Nephron progenitor cell (in vitro differentiated cells): Measurements from ENCODE around the gene GLRX5.

ENCODE experiments used
- DNase-seq: peaks from one replicate; pipeline ENCODE4 v3.0.0; 2021
- H3K27ac Mint-ChIP-seq: 2 replicates; pipeline ENCODE4 v1.8.0; 2021; ENCODE audit warnings: mild to moderate bottlenecking, moderate library complexity, mixed read lengths
- H3K27me3 Mint-ChIP-seq: 2 replicates; pipeline ENCODE4 v1.8.0; 2021; ENCODE audit warnings: mild to moderate bottlenecking, low read depth, mixed read lengths; ENCODE audit not compliant: poor library complexity
- H3K36me3 Mint-ChIP-seq: 2 replicates; pipeline ENCODE4 v1.8.0; 2021; ENCODE audit warnings: low read depth, mixed read lengths
- H3K4me1 Mint-ChIP-seq: 2 replicates; pipeline ENCODE4 v1.8.0; 2021; ENCODE audit warnings: mixed read lengths
- H3K4me3 Mint-ChIP-seq: 2 replicates; pipeline ENCODE4 v1.8.0; 2021; ENCODE audit warnings: mild to moderate bottlenecking, moderate library complexity, mixed read lengths
- H3K9me3 Mint-ChIP-seq: 2 replicates; pipeline ENCODE4 v1.8.0; 2021; ENCODE audit warnings: mild to moderate bottlenecking, moderate library complexity, mixed read lengths
- TF ChIP-seq, protein P1 (sequence below): fragments of 200-600 bp; sonication (generic); IDR thresholded peaks from 2 replicates; pipeline ENCODE4 v1.5.0; 2021; ENCODE audit warnings: antibody characterized with exemption

GLRX5 gene

DNA sequence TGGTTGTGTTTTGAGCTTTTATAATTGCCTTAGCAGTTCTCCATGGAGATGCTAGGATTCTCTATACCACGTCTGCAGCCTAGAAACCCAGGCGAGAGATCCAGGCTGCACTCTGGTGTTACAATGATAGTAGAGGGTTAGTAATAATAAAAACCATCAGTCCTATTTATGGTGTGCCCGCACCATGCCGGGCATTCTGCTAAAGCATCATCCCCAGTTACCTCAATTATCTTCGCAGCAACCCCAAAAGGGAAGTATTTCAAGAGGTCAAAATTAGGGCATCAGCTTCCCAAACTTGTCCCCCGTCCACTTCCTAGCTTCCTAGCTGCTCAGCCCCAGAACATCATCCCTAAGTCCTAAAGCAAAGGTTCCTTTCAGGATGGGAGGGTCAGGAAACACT is 21.6 kb upstream of the GLRX5 start:
- no peaks in the 10 kb centered on the region for H3K9me3 Mint-ChIP-seq
- H3K27me3 Mint-ChIP-seq, result peaks cover 57% of the 10 kb centered on the region
- H3K36me3 Mint-ChIP-seq, result no peaks in the 10 kb centered on the region
- TF ChIP-seq, protein P1, sequence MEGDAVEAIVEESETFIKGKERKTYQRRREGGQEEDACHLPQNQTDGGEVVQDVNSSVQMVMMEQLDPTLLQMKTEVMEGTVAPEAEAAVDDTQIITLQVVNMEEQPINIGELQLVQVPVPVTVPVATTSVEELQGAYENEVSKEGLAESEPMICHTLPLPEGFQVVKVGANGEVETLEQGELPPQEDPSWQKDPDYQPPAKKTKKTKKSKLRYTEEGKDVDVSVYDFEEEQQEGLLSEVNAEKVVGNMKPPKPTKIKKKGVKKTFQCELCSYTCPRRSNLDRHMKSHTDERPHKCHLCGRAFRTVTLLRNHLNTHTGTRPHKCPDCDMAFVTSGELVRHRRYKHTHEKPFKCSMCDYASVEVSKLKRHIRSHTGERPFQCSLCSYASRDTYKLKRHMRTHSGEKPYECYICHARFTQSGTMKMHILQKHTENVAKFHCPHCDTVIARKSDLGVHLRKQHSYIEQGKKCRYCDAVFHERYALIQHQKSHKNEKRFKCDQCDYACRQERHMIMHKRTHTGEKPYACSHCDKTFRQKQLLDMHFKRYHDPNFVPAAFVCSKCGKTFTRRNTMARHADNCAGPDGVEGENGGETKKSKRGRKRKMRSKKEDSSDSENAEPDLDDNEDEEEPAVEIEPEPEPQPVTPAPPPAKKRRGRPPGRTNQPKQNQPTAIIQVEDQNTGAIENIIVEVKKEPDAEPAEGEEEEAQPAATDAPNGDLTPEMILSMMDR, result no peak
- H3K4me1 Mint-ChIP-seq, result peaks cover 21% of the 10 kb centered on the region
- H3K4me3 Mint-ChIP-seq, result no peak overlapping the region
- no peak overlapping the region for H3K27ac Mint-ChIP-seq
- DNase-seq, result no peak

DNA sequence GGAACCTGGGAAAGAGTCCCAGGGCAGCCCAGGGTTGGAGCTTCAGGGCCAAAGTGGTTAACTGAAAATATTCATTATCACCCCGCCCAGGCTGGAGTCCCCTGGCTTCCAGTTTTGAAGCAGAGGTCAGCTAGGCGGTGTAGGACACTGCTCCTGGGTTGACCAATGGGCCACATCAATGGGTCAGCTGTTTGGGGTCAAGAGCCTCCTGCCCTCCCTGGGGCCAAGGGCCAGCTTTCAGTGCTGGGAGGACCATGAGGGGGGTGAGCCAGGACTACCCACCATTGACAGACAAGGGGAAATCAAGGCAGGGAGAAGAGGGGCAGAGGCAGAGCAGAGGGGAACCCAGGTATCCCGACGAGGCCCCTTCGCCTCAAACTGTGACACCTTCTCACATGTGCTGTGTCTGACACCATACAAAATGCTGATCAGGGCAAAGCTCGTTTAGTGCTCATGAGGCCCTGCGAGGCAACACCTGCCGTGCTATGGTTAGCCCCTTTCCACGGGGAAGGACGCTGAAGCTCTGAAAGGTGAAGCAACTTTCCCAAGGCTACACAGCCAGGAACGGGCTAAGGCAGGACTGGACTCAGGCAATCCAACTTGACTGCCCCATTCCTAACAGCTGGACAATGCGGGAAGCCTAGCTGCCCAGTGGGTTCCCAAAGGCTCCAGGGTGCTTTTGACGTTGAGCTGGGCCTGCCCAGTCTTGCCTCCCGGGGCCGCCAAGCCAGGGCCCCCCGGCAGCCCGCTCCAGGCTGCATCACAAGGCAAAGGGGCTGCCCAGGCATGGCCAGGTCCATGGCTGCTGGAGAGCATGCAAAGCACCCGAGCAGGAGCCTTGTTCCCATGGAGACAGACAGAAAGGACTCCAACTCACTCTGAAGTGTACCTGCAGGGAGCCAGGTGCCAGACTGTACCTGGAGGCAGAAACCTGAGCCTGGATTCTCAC is 20.4 kb upstream of the GLRX5 start:
- Mint-ChIP-seq H3K27ac (no peak overlapping the region), H3K36me3 (no peaks in the 10 kb centered on the region), H3K4me3 (peak overlapping the region; percentile 61), H3K27me3 (peaks cover 64% of the 10 kb centered on the region), H3K9me3 (no peaks in the 10 kb centered on the region), H3K4me1 (peaks cover 21% of the 10 kb centered on the region)
- DNase-seq, result no peak
- TF ChIP-seq, protein P1, result no peak

DNA sequence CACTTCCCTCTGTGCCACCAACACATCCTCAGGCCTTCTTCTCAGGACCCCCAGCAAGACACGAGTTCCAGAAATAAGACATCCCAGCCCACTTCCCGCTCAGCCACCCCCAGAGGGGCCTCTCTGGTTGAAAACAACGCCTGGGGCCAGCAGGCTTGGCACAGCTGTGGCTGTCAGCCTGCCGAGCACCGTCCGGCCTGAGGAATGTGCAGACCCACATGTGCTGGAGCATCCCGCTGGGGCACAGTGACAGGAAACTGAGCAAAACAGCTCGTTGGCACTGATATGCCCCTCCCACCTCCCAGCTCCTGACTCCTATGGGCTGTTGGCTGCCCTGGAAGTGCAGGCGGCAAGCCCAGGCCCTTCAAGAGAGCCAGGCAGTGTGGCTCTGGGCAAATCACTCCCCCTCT is 19.8 kb upstream of the GLRX5 start:
- Mint-ChIP-seq H3K27me3 (peaks cover 64% of the 10 kb centered on the region), H3K36me3 (no peaks in the 10 kb centered on the region), H3K9me3 (no peaks in the 10 kb centered on the region), H3K4me3 (peak overlapping the region; percentile 61), H3K27ac (no peak overlapping the region), H3K4me1 (peaks cover 21% of the 10 kb centered on the region)
- TF ChIP-seq, protein P1, result no peak
- DNase-seq, result peak; percentile 21

DNA sequence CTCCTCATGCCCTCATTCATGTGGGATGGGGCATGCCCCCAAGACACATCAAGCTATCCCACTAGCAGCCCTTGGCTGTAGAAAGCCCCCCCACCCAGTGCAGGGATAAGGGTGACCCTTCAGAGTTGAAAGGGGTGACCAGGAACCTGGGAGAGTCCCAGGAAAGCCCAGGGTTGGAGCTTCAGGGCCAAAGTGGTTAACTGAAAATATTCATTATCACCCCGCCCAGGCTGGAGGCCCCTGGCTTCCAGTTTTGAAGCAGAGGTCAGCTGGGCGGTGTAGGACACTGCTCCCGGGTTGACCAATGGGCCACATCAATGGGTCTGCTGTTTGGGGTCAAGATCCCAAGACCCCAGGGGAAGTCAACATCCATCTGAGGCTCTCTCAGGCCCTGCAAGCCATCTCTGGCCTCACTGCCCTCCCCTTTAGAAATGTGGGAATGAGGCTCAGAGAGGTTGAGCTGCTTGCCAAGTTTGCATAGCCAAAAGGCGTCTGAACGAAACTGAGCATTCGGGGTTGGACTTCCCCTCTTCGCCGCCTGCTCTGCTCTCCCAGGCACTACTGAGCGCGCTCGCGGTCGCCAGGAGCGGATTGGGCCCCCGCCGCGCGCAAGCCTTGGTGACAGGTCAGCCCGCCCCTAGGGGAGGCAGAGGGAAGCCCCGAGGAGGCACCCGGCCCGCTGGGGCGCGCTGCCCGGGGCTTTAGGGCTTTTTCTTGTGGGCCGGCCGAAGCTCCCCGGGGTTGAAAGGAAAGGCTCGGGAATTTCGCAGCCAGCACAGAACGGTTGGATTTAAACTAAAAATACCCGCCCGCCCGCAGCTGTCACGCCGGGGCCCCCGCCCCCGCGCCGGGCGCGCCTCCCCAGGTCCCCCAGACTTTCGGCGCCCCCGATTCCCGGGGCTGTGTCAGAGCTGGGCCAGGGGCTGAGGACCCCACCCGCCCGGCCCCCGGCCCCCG is 19.0 kb upstream of the GLRX5 start:
- Mint-ChIP-seq H3K4me3 (peak overlapping the region; percentile 77), H3K27ac (no peak overlapping the region), H3K9me3 (no peaks in the 10 kb centered on the region), H3K27me3 (peaks cover 63% of the 10 kb centered on the region), H3K36me3 (no peaks in the 10 kb centered on the region), H3K4me1 (peaks cover 21% of the 10 kb centered on the region)
- DNase-seq, result peak; percentile 73
- TF ChIP-seq, protein P1, result peak; percentile 28

DNA sequence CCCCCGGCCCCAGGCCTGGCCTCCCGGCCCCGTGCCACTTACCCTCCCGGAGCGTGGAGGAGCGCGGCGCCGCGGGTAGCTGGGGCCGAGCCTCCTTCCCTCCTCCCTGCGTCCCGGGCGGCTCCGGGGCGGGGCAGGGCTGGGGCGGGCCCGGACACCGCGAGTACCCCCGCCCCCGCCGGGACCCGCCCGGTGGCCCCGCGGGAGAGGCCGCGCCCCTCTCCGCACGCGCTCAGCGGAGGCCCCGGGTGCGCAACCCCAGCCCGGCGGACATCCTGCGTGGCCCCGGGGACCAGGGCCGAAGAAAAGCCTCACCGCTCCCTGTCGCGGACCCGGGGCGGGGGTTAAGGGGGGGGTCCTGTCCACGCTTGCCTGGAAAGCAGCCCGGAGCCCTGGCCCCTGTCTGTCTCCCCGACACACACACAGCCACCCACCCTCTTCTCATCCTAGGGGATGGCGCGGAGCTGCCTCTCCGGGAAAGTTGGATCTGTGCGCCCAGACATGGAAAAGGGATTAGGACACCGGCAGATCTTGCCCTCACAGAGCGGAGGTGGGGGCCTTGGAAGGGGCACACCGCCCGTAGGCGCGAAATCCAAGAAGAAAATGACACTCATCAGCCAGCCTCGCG is 18.2 kb upstream of the GLRX5 start, which contains the start of gene SYNE3:
Gene SYNE3, minus strand, starts transcription at position 97 of the 628 bp plus-strand sequence. CDS start 40,829 bp downstream, outside the sequence.
- DNase-seq, result peak; percentile 69
- Mint-ChIP-seq H3K27me3 (peaks cover 63% of the 10 kb centered on the region), H3K9me3 (no peaks in the 10 kb centered on the region), H3K4me3 (peak within 1 kb of the TSS; percentile 80), H3K4me1 (peaks cover 21% of the 10 kb centered on the region), H3K36me3 (no peaks in the 10 kb centered on the region), H3K27ac (no peak within 1 kb of the TSS)
- TF ChIP-seq, protein P1, result no peak
